B cell (primary cell): ENCODE measurements around the gene DENND2A.
"Not testable (repeated sequence)": the region's sequence is repeated elsewhere in the genome, so short reads cannot be mapped to it uniquely, and the experiment has no call there.

Experiments used
- CTCF ChIP-seq: fragments of 200-600 bp; IDR thresholded peaks from one replicate; pipeline ENCODE4 v1.8.0; 2022; ENCODE audit warnings: antibody characterized with exemption, mild to moderate bottlenecking
- EZH2 ChIP-seq: IDR thresholded peaks from 2 replicates; pipeline ENCODE4 v1.6.1; 2012; ENCODE audit warnings: borderline replicate concordance, low read depth, mild to moderate bottlenecking, moderate library complexity, low read length; ENCODE audit not compliant: insufficient read depth, poor library complexity, severe bottlenecking

GRCh38 chr7:140619915-140620510, 20.6 kb downstream of the DENND2A start:
- not testable (repeated sequence) for TF ChIP-seq CTCF, EZH2
